GM19372 (cell line): Measurements from ENCODE around the gene SAP25.
"Not testable (repeated sequence)": the region's sequence is repeated elsewhere in the genome, so short reads cannot be mapped to it uniquely, and the experiment has no call there.

ENCODE experiments used
- ATAC-seq: cut with Tn5 transposase; IDR thresholded peaks from one replicate; pipeline ENCODE4 v1.9.1; 2021; ENCODE audit warnings: mild to moderate bottlenecking, low read depth, moderate library complexity; ENCODE audit not compliant: unreplicated experiment

The SAP25 gene

GRCh38 chr7:100577103-100577502 is 3.4 kb upstream of the SAP25 start:
- ATAC-seq, result no peak

- ATAC-seq, result no peak
These were observed 2.8 kb upstream of the SAP25 start for GRCh38 chr7:100576384-100576993.

GRCh38 chr7:100575746-100576383 is 2.2 kb upstream of the SAP25 start:
- no peak for ATAC-seq

DNA sequence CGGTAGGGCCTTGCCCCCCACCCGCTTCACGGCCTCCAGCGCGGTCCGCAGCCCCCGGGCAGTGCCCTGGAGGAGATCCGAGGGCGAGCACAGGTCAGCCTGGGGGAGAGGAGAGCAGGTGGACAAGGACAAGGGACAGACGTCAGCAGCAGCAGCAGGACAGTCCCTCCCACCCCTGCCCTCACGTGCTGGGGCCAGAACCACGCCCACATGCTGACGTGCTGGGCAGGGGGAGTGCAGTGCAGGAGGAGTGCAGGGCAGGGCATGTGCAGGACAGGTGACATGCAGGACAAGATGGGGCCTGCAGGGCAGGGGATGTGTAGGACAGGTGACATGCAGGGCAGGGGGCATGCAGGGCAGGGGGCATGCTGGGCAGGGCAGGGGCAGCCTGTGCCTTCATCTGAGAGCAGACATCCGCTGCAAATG is 1.5 kb upstream of the SAP25 start:
- no peak for ATAC-seq

DNA sequence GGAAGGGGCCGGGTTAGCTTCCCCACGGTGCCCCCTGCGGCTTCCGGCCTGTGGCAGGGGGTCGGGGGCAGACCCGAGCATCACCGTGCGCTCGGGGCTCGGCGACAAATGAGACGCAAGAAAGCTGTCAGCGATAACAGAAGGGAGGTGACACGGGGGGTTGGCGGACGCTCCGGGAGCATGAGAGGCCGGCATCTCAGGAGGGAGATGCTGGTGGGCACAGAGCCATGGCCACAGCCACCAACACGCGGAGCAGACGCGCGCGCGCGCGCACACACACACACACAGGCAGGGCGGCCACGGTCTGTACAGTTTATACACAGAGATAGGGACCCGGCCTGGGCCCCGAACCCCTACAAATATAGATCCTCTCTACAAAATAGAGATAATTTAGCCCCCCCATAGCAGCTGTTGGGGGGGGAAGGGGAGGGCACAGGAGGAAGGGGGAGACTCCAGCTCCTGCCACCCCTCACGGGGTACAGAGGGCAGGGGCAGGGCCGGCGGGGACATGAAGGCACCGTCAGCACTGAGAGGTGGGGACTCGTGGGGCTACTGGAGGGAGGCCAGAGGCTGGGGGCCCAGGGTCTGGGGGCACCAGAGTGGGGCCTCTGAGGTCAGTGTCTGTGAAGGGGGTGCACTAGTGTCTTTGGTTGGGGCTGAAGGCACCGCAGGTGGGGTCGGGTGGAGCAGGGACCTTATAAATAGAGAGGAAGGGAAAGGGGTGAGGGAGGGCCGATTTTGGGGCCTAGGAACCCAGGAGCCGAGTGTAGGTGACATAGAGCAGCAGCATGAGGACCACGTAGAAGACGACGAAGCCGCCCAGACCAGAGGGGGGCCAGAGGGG is 884 bp upstream of the SAP25 start:
- ATAC-seq, result no peak

DNA sequence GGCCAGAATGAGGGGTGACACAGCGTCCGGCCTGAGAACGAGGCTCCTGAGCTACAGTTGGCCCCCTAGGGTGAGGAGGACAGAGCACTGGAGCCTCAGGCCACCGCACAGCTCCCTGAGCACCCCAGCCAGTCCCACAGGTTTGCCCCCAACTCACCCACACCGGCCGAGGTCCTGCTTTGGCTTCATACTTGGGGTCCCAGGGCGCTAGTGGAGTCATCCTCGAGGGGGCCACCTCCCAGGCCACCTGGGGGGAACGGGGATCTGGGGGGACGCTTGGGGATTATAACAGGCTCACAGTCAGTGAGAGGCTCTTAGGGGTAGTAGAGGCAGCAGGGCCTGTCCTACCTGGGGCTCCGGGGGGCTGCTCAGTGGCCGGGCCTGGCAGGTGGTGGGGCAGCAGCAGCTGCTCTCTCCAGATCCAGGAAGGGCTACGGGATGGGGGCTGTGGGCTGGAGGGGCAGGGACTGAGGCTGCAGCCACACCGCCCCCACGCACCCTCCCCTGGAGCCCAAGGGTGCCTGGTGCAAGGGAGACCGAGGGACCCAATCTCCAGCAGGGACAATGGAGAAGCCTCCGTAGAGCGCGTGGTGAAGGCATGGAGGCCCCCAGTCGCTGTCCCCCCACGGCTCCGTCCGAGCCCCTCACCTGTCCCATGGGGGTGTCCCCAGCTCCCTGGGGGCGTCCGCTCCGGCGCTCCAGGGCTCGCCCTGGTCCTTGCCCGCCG is 588 bp downstream of the SAP25 start:
- ATAC-seq, result no peak

DNA sequence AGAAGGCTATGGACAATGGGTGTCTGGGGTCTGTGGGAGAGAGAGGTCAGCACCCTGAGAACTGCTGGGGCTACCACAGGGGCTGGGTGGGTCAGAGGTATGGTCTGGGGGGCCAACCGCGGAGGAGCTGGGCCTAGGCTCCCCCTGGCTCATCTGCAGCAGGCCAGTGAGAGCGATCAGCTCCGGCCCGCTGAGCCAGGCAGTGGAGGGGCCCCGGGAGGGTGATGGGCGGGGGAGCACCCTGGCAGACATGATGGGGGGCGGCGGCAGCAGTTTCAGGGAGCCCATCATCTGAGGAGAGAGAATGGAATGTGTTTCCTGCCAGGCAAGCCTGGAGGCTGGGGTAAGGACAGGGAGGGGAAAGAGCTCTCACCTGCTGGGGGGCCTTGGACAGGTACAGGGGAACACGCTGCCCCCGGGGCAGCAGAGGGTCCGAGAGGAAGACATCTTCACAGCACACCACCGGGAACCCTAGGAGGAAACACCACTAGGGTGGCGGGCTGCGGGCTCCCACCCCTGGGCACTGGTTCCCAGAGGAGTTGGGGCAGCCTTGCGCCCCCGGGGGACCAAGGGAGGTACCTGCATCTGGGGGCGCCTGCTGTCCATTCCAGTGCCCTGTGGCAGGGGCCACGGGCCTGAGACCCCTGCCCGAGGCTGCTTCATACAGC is 1.3 kb downstream of the SAP25 start:
- no peak for ATAC-seq

DNA sequence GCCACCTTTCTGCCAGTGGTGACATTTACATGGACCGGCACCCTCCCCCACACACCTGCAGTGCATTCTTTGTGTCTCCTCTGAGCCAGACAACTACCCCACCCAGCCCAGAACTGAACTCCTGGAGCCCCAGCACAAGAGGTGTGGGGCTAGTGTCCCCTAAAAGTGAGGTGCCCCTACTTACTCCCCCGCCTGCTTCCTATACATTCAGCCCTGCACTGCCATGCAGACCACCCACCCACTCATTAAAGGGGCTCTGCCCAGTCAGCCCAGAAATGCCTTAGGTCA is 1.9 kb downstream of the SAP25 start:
- no peak for ATAC-seq

GRCh38 chr7:100570954-100571828 is 2.5 kb downstream of the SAP25 start:
- no peak for ATAC-seq

DNA sequence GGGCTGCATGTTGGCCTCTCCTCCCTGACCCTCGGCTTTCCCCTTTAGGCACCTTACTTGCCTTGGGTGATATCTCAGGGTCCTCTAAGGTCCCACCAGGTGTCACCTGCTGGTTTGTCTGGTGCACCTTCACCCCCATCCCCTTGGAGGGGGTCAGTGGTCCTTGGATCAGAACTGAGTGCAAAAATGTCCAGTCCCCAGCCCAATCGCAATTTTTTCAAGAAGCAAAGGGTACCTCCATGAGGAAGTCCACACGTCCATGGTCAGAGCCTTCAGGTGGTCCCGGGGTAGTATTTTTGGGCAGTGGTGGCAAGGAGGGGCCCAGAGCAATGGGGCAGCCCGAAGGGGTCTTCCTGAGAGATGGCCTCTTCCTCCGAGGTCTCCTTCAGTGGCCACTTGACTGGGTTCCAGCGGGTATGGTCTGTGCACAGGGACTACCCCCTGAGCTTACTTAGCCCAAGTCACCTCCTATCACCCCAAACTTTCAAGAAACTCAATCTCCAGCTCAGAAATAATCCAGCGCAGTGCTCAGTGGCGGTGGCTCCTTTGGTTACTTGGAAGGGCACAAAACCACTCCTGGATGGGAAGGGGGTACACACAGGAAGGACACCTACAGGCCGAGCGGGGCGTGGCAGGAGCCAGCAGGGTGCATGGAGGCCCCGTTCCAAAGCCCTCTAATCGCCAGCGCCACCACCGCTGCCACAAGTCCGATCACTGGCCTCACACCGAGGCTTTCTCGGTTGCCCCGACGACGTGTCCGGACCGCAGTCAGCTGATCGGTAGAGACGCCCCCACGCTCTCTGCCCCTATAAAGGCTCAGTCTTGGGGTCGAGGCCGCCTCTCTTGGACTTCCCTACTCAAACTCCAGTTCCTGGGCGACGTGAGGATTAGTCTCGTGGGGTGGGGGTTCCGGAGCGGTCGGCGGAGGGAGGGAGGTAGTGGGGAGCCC is 4.5 kb downstream of the SAP25 start:
- peak; percentile 42 for ATAC-seq

DNA sequence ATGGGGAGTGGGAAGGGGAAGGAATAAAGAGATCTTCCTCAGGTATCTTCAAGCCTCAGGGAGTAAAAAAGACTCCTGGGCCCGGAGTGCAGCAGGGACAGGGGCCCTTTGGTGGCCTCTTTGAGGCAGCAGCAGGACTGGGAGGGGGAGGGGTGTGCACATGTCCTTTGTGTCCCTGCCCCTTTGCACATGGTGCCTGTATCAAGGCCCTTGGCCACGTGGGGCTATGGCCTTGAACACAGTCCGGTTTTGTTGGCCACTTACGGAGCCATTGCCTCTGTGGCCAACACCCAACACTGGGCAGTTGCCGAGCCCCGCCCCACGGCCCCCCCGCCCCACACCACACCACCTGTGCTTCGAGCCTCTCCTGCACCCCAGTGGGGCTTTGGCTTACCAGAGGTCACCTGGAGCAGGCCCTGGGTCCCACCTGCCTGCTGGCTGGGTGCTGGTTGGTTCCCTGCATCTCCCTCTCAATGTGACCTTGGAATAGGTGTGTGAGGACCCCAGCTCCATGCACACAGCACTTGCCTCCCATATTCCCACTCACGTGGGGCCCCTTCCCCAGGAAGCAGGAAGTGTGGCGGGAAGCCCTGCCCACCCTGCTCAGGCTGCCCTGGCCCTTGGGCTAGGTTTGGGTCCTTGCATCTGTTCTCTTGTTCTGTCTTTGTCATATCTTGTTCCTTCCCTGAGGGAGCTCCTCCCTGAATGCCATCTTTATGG is 5.4 kb downstream of the SAP25 start:
- ATAC-seq, result no peak

- ATAC-seq, result no peak
These were observed 5.9 kb downstream of the SAP25 start for GRCh38 chr7:100567751-100568175.

- no peak for ATAC-seq
These were observed 6.5 kb downstream of the SAP25 start for GRCh38 chr7:100567031-100567730.

DNA sequence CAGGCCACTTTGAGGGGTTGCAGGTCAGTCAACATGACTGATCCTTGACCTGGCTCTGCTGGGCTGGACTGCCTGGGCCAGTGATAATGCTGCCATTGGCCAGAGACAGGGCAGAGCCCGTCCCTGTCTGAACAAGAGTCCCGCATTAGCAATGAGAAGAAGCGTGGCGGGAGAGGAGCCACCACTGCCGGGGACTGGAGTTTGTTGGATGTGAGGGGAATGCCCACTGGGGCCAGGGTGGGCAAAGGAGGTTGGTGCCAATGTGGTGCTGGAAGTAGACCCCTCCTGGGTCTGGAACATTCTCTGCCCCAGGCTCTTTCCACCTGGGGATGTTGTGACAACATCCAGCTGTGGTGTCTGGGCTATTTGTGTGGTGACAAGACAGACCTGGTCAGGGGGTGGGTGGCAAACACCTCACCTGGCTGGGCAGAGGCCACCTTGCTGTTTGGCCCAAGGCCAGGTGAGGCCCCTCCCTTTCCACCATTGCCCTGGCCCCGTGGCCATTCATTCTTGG is 7.6 kb downstream of the SAP25 start:
- no peak for ATAC-seq

DNA sequence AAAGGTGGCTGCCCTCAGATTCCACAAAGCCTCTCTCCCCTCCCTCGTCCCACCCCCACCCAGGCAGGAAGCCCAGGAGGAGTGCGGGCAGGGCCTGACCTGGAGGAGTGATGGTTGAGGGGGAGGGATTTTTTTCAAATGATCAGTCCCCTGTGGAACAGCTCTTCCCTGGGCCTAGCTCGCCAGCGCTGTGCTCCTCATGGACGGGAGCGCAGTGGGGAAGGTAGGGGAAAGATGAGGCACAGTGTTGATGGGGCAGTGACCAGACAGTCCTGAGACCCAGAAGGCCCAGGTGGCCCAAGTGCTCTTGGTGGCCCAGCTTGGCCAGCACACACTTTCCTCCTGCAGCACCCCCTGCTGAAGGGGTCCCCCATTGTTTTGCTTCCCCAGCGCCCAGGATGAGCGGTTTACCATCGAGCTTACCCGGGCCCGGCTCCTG is 8.5 kb downstream of the SAP25 start:
- ATAC-seq, result no peak

DNA sequence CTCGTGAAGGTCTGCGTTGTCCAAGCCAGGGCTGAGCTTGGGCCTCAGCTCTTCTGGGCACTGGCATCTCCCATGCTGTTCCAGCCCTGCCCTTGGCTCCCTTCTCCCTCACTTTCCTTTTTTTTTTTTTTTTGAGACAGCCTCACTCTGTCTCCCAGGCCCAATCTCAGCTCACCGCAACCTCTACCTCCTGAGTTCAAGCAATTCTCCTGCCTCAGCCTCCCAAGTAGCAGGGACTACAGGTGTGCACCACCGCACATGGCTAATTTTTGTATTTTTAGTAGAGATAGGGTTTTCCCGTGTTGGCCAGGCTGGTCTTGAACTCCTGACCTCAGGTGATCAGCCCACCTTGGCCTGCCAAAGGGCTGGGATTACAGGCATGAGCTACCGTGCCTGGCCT is 9.3 kb downstream of the SAP25 start:
- not testable (repeated sequence) for ATAC-seq

- ATAC-seq, result no peak
These were observed 9.8 kb downstream of the SAP25 start for GRCh38 chr7:100563809-100564400.
